DMS153 treated with DMSO at 0.1 percent for 48 hours (cell line): Measurements from ENCODE around the gene SLC5A10.

Experiments
- DNase-seq: peaks from one replicate; lab custom pipeline; 2025; ENCODE audit not compliant: unreplicated experiment; lab: John Stamatoyannopoulos, UW

SLC5A10 gene

GRCh38 chr17:18981642-18982424 lies 29.9 kb downstream of the SLC5A10 start:
- DNase-seq, result no peak

- DNase-seq, result no peak
Observed at GRCh38 chr17:18984273-18985114, 32.5 kb downstream of the SLC5A10 start.

- DNase-seq, result no peak
Observed at GRCh38 chr17:18985475-18985874, 33.5 kb downstream of the SLC5A10 start.

- no peak for DNase-seq
Observed at GRCh38 chr17:18986541-18987229, 34.7 kb downstream of the SLC5A10 start.

- no peak for DNase-seq
Observed at GRCh38 chr17:18987230-18987610, 35.3 kb downstream of the SLC5A10 start.

GRCh38 chr17:18987862-18988545 lies 36.0 kb downstream of the SLC5A10 start:
- no peak for DNase-seq

GRCh38 chr17:18988546-18989173 lies 36.7 kb downstream of the SLC5A10 start:
- no peak for DNase-seq

- no peak for DNase-seq
Observed at GRCh38 chr17:18990331-18990730, 38.4 kb downstream of the SLC5A10 start.

GRCh38 chr17:18991531-18992315 lies 39.8 kb downstream of the SLC5A10 start:
- DNase-seq, result no peak

- DNase-seq, result no peak
Observed at GRCh38 chr17:18992454-18993130, 40.6 kb downstream of the SLC5A10 start.

- no peak for DNase-seq
Observed at GRCh38 chr17:18993905-18994526, 42.1 kb downstream of the SLC5A10 start.

- DNase-seq, result no peak
Observed at GRCh38 chr17:18994631-18995030, 42.7 kb downstream of the SLC5A10 start.

GRCh38 chr17:18995220-18995619 lies 43.3 kb downstream of the SLC5A10 start:
- no peak for DNase-seq

- no peak for DNase-seq
Observed at GRCh38 chr17:18996458-18996857, 44.5 kb downstream of the SLC5A10 start.

GRCh38 chr17:18997650-18998196 lies 45.8 kb downstream of the SLC5A10 start:
- no peak for DNase-seq

- DNase-seq, result no peak
Observed at GRCh38 chr17:18999394-18999793, 47.4 kb downstream of the SLC5A10 start.

GRCh38 chr17:18999911-19000310 lies 47.9 kb downstream of the SLC5A10 start:
- no peak for DNase-seq

GRCh38 chr17:19000531-19001325 lies 48.8 kb downstream of the SLC5A10 start:
- no peak for DNase-seq
